ENCODE data around the gene KRTAP12-4.

DNA sequence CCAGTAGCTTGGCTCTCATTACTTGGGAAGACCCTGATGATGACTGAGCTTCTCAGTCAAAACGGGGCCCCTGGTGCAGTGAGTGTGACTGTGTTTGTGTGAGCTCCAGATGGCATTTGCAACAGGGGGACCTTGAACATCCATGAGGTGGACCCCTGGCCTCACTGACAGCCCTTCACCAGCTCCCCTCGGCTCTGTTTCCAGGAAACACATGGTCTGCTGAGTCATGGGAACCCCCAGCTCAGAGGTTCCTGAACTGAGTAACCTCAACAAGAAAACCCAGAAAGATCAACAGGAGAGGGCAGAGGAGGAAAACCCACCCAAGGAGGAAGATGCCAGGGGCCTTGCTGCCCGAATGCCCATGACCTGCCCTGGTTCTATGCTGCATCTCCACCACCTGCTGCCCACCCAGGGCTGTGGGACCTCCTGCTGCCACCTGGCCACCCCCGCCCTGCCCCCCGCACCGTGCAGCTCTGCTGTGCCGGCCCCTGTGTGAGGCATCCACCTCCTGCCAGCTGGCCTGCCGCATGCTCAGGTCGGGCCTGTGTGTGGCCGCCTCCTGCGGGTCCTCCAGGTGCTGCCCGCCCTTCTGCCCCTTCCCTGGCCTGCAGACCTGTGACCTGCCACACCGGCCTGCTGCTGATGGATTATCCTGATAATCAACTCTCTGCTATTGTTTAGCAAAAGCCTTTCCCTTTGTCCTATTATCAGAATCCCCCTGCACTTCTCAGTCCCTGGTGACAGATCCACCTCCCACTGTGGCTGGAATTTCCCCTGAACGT lies 31.7 kb upstream of the KRTAP12-4 start:
- TF ChIP-seq, protein P1, sequence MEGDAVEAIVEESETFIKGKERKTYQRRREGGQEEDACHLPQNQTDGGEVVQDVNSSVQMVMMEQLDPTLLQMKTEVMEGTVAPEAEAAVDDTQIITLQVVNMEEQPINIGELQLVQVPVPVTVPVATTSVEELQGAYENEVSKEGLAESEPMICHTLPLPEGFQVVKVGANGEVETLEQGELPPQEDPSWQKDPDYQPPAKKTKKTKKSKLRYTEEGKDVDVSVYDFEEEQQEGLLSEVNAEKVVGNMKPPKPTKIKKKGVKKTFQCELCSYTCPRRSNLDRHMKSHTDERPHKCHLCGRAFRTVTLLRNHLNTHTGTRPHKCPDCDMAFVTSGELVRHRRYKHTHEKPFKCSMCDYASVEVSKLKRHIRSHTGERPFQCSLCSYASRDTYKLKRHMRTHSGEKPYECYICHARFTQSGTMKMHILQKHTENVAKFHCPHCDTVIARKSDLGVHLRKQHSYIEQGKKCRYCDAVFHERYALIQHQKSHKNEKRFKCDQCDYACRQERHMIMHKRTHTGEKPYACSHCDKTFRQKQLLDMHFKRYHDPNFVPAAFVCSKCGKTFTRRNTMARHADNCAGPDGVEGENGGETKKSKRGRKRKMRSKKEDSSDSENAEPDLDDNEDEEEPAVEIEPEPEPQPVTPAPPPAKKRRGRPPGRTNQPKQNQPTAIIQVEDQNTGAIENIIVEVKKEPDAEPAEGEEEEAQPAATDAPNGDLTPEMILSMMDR (IDR thresholded peaks at IDR 0.05): no peak
- TF ChIP-seq EP300 (IDR thresholded peaks at IDR 0.05; ENCODE audit: low read depth) (no peak), POLR2A (IDR thresholded peaks at IDR 0.05) (no peak)
